Neural crest cell (in vitro differentiated cells): ENCODE results near the gene MYO10. TPM values are rescaled to one million over a fixed set of nuclear protein-coding genes. Genes with fewer than 3 reads are reported as not detected.

ENCODE experiments used
- DNase-seq: peaks from one replicate; pipeline ENCODE4 v3.0.0; 2021; ENCODE audit warnings: low read depth, mixed read lengths, low spot score
- H3K27ac Mint-ChIP-seq: one replicate; pipeline ENCODE4 v1.8.0; 2021; ENCODE audit warnings: mild to moderate bottlenecking, mixed read lengths; ENCODE audit not compliant: unreplicated experiment
- H3K27me3 Mint-ChIP-seq: 2 replicates; pipeline ENCODE4 v1.8.0; 2021; ENCODE audit warnings: low read depth, mild to moderate bottlenecking, mixed read lengths
- H3K36me3 Mint-ChIP-seq: 2 replicates; pipeline ENCODE4 v1.8.0; 2021; ENCODE audit warnings: low read depth, mild to moderate bottlenecking, mixed read lengths
- H3K4me1 Mint-ChIP-seq: 2 replicates; pipeline ENCODE4 v1.8.0; 2021; ENCODE audit warnings: mixed read lengths
- H3K4me3 Mint-ChIP-seq: one replicate; pipeline ENCODE4 v1.8.0; 2021; ENCODE audit warnings: mild to moderate bottlenecking, mixed read lengths
- H3K9me3 Mint-ChIP-seq: 2 replicates; pipeline ENCODE4 v1.8.0; 2021; ENCODE audit warnings: mixed read lengths
- CTCF ChIP-seq: fragments of 200-600 bp; sonication (generic); conservative IDR thresholded peaks from 2 replicates; pipeline ENCODE4 v1.5.0; 2021; ENCODE audit warnings: antibody characterized with exemption, mild to moderate bottlenecking
- total RNA-seq: library from RNA; stranded (reverse); gene quantifications from 2 replicates; pipeline ENCODE4 v1.2.1, GENCODE V29; 2021

The MYO10 gene
- total RNA-seq, 1 donor from 2014 or later = 94.4 TPM

DNA sequence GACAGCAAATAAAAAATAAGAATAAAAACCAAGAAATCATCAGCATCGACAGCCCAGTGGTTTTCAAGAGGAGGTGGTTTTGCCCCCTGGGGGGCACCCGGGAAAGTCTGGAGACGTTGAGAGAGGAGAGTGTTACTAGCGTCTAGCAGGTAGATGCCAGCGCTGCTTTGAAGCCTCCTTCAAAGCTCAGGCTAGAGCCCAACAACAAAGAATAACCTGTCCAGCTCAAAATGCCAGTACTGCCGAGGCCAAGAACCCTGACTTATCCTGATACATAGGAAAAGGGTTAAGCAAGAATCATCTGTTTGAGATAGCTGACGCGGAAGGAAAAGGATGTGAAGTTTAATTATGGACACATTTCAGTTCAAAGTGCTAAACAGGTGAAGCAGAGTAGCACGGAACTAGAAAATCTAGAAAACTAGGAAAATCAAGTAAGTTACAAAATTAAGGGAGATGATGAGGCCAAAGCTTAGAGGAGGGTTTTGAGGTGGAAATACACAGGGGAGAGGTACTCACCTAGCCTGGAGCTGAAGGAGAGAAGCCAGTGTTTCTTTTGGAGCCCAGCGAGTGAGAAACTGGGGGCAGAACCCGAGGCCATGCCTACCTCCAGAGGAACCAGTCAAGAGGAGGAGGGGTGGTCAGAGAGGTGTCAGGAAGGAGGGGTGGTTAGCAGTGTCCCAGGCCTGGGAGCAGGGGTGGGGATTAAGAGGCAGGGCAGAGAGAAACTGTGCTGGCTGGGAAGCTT, 198.3 kb downstream of the MYO10 start:
- H3K27me3 Mint-ChIP-seq = no peaks in the 10 kb centered on the region
- DNase-seq = no peak
- H3K9me3 Mint-ChIP-seq = no peaks in the 10 kb centered on the region
- peak overlapping the region; percentile 91 for H3K27ac Mint-ChIP-seq
- H3K36me3 Mint-ChIP-seq = peaks cover 2% of the 10 kb centered on the region
- no peak for TF ChIP-seq CTCF
- peak overlapping the region; percentile 74 for H3K4me3 Mint-ChIP-seq
- H3K4me1 Mint-ChIP-seq = peaks cover 87% of the 10 kb centered on the region

GRCh38 chr5:16737209-16737608, 198.9 kb downstream of the MYO10 start:
- DNase-seq = no peak
- Mint-ChIP-seq H3K4me3 (peak overlapping the region; percentile 74), H3K9me3 (no peaks in the 10 kb centered on the region), H3K27me3 (no peaks in the 10 kb centered on the region), H3K36me3 (peaks cover 2% of the 10 kb centered on the region), H3K27ac (peak overlapping the region; percentile 91), H3K4me1 (peaks cover 87% of the 10 kb centered on the region)
- no peak for TF ChIP-seq CTCF

- Mint-ChIP-seq H3K27me3 (no peaks in the 10 kb centered on the region), H3K4me1 (peaks cover 87% of the 10 kb centered on the region), H3K27ac (peak overlapping the region; percentile 99), H3K4me3 (peak overlapping the region; percentile 81), H3K36me3 (peaks cover 2% of the 10 kb centered on the region), H3K9me3 (no peaks in the 10 kb centered on the region)
- no peak for TF ChIP-seq CTCF
- DNase-seq = peak; percentile 46
Measured at GRCh38 chr5:16736158-16736995, 199.7 kb downstream of the MYO10 start.

DNA sequence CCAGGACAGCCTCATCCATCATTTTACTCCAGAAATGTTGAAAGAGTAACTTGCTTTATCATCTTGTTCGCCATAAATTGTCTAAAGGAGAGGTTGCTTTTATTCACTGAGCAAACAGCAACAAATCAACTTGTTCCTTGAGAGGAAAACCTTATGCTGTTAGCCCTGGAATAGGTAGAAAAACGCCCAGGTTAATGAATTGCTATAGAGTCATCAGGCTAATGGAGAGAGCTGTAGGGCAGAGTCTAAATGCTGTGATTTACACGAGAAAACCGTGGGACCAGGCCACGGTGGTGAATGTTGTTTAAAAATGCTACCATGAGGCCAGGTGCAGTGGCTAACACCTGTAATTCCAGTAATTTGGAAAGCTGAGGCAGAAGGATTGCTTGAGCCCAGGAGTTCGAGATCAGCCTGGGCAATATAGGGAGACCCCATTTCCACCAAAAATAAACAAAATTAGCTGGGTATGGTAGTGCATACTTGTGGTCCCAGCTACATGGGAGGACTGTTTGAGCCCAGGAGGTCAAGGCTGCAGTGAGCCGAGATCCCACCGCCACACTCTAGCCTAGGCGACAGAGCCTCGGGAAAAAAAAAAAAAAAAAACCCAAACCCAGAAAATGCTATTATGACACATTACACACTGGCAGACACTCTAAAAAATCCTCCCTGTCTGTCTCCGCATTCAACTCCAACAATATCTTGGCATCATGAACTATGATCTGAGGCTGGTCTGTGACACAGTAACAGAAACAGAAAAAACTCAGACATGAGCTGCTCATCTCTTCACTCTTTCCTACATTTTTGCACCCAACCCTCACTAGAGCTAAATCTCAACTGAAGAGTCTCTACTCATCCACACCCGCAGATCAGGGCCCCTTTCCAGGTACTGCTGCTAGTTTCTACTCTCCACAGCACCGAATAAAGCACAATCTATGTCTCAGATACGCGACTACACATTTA, 200.7 kb downstream of the MYO10 start:
- peaks cover 6% of the 10 kb centered on the region for H3K36me3 Mint-ChIP-seq
- H3K27ac Mint-ChIP-seq = peak overlapping the region; percentile 99
- H3K4me3 Mint-ChIP-seq = peak overlapping the region; percentile 81
- H3K4me1 Mint-ChIP-seq = peaks cover 83% of the 10 kb centered on the region
- no peaks in the 10 kb centered on the region for H3K27me3 Mint-ChIP-seq
- no peak for TF ChIP-seq CTCF
- no peaks in the 10 kb centered on the region for H3K9me3 Mint-ChIP-seq
- no peak for DNase-seq

GRCh38 chr5:16733331-16734006, 202.6 kb downstream of the MYO10 start:
- Mint-ChIP-seq H3K27me3 (no peaks in the 10 kb centered on the region), H3K9me3 (no peaks in the 10 kb centered on the region), H3K4me1 (peaks cover 80% of the 10 kb centered on the region), H3K27ac (peak overlapping the region; percentile 78), H3K36me3 (peaks cover 11% of the 10 kb centered on the region), H3K4me3 (peak overlapping the region; percentile 67)
- peak; percentile 57 for DNase-seq
- no peak for TF ChIP-seq CTCF
